Measurements from ENCODE around the gene GNGT2.
"Not testable (repeated sequence)": the region's sequence is repeated elsewhere in the genome, so short reads cannot be mapped to it uniquely, and the experiment has no call there.

Gene GNGT2

GRCh38 chr17:49194297-49194607 lies 16.1 kb downstream of the GNGT2 start:
- Histone ChIP-seq H3K27ac (peak overlapping the region in 1 of 2 donors; percentile 50), H3K4me3 (peak overlapping the region; percentile 88)
- DNase-seq (ENCODE audit: low spot score) = no peak
- no peak for TF ChIP-seq CTCF (IDR thresholded peaks at IDR 0.05)

- no peak for TF ChIP-seq CTCF (IDR thresholded peaks at IDR 0.05)
- H3K4me3 ChIP-seq = peak overlapping the region; percentile 88
- H3K27ac ChIP-seq = peak overlapping the region; percentile 50 to 99
- no peak for DNase-seq (ENCODE audit: low spot score)
Observed at GRCh38 chr17:49193513-49194296, 16.7 kb downstream of the GNGT2 start.

- Histone ChIP-seq H3K27ac (peak overlapping the region; percentile 99), H3K4me3 (peak overlapping the region; percentile 88)
- DNase-seq (ENCODE audit: low spot score) = peak; percentile 98
- TF ChIP-seq CTCF (IDR thresholded peaks at IDR 0.05) = peak; percentile 5
Observed at GRCh38 chr17:49191917-49192741, 18.2 kb downstream of the GNGT2 start.

DNA sequence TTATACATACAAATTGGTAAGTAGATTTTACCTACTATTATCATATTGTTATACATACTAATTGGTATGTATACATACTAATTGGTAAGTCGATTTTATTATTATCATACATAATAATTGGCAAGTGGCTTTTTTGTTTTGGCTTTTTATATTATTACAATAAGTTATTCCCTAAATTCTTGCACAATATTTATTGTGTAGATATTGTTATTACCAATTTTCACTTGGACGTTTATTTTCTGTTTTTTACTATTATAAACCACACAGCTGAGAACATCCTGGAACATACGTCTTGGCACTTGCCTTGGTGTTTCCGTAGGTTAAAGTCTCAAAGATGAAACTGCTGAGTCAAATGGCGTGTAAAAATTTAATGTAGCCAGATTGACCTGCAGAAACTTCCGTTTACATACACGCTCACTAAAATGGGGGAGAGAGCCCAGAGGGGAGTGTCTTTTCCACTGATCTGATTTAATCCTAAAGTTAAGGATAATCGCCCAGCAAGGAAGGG lies 18.9 kb downstream of the GNGT2 start:
- H3K27ac ChIP-seq = peak overlapping the region; percentile 99
- peak overlapping the region; percentile 88 for H3K4me3 ChIP-seq
- DNase-seq (ENCODE audit: low spot score) = no peak
- no peak for TF ChIP-seq CTCF (IDR thresholded peaks at IDR 0.05)

- TF ChIP-seq CTCF (IDR thresholded peaks at IDR 0.05) = no peak
- no peak overlapping the region for H3K27ac ChIP-seq
- no peak overlapping the region for H3K4me3 ChIP-seq
- no peak for DNase-seq (ENCODE audit: low spot score)
Observed at GRCh38 chr17:49190932-49191331, 19.4 kb downstream of the GNGT2 start.

DNA sequence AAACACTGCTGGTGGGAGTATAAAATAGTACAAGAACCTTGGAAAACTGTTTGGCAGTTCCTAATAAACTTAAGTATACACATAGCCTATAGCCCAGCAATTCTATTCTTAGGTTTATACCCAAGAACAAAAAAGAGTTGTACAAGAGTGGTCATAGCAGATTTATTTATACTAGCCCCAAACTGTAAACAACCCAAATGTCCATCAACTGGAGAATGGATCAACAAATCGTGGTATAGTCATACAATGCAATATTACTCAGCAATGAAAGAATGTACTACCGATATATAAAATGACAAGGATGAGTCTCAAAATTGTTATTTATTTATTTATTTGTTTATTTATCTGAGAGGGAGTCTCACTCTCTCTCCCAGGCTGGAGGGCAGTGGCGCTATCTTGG lies 23.1 kb downstream of the GNGT2 start:
- DNase-seq (ENCODE audit: low spot score) = no peak
- no peak overlapping the region for H3K27ac ChIP-seq
- H3K4me3 ChIP-seq = no peak overlapping the region
- TF ChIP-seq CTCF (IDR thresholded peaks at IDR 0.05) = no peak

DNA sequence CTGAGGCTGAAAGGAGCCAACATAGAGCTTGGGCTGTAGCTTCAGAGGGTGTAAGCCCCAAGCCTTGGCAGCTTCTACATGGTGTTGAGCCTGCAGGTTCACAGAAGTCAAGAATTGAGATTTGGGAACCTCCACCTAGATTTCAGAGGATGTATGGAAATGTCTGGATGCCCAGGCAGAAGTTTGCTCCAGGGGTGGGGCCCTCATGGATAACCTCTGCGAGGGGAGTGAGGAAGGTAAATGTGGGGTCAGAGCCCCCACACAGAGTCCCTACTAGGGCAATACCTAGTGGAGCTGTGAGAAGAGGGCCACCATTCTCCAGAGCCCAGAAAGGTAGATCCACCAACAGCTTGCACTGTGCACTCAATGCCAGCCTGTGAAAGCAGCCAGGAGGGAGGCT lies 25.0 kb downstream of the GNGT2 start:
- H3K27ac ChIP-seq; DNase-seq (ENCODE audit: low spot score); H3K4me3 ChIP-seq: not testable (repeated sequence)

GRCh38 chr17:49184522-49184921 lies 25.9 kb downstream of the GNGT2 start:
- not testable (repeated sequence) for DNase-seq (ENCODE audit: low spot score); H3K27ac ChIP-seq; H3K4me3 ChIP-seq
